Type B pancreatic cell (in vitro differentiated cells): ENCODE data around the gene STX3. TPM values are rescaled to one million over a fixed set of nuclear protein-coding genes. Genes with fewer than 3 reads are reported as not detected.
A peak's percentile ranks its signal among the peaks of the same experiment; 100 is the strongest.

Experiments
- DNase-seq: peaks from one replicate; pipeline ENCODE4 v3.0.0; 2021; ENCODE audit warnings: mixed read lengths; ENCODE audit not compliant: unreplicated experiment; ENCODE audit errors: extremely low spot score
- H3K27ac Mint-ChIP-seq: 2 replicates; pipeline ENCODE4 v1.8.0; 2021; ENCODE audit warnings: mild to moderate bottlenecking, mixed read lengths
- H3K27me3 Mint-ChIP-seq: 2 replicates; pipeline ENCODE4 v1.8.0; 2021; ENCODE audit warnings: mixed read lengths
- H3K36me3 Mint-ChIP-seq: 2 replicates; pipeline ENCODE4 v1.8.0; 2021; ENCODE audit warnings: mixed read lengths
- H3K4me1 Mint-ChIP-seq: one replicate; pipeline ENCODE4 v1.8.0; 2021; ENCODE audit warnings: mixed read lengths; ENCODE audit not compliant: unreplicated experiment
- H3K4me3 Mint-ChIP-seq: 2 replicates; pipeline ENCODE4 v1.8.0; 2021; ENCODE audit warnings: mild to moderate bottlenecking, mixed read lengths
- H3K9me3 Mint-ChIP-seq: 2 replicates; pipeline ENCODE4 v1.8.0; 2021; ENCODE audit warnings: mixed read lengths
- CTCF ChIP-seq: fragments of 200-600 bp; sonication (generic); conservative IDR thresholded peaks from 2 replicates; pipeline ENCODE4 v1.5.0; 2021; ENCODE audit warnings: antibody characterized with exemption, mild to moderate bottlenecking
- total RNA-seq: library from RNA; stranded (reverse); gene quantifications from 2 replicates; pipeline ENCODE4 v1.2.1, GENCODE V29; 2021; ENCODE audit warnings: low replicate concordance

The STX3 gene
- total RNA-seq, 1 donor from 2014 or later: 44.6 TPM

GRCh38 chr11:59791639-59792038 is 36.5 kb downstream of the STX3 start:
- no peak for DNase-seq
- no peak overlapping the region for H3K4me3 Mint-ChIP-seq
- peaks cover 24% of the 10 kb centered on the region for H3K36me3 Mint-ChIP-seq
- peaks cover 5% of the 10 kb centered on the region for H3K4me1 Mint-ChIP-seq
- no peak for TF ChIP-seq CTCF
- H3K27me3 Mint-ChIP-seq: no peaks in the 10 kb centered on the region
- H3K27ac Mint-ChIP-seq: no peak overlapping the region
- H3K9me3 Mint-ChIP-seq: no peaks in the 10 kb centered on the region

- no peak overlapping the region for H3K27ac Mint-ChIP-seq
- H3K36me3 Mint-ChIP-seq: peaks cover 21% of the 10 kb centered on the region
- TF ChIP-seq CTCF: no peak
- H3K4me3 Mint-ChIP-seq: no peak overlapping the region
- H3K4me1 Mint-ChIP-seq: no peaks in the 10 kb centered on the region
- DNase-seq: no peak
- H3K27me3 Mint-ChIP-seq: no peaks in the 10 kb centered on the region
- H3K9me3 Mint-ChIP-seq: no peaks in the 10 kb centered on the region
Measured at GRCh38 chr11:59792507-59792906, 37.3 kb downstream of the STX3 start.

GRCh38 chr11:59794417-59794816 is 39.2 kb downstream of the STX3 start:
- H3K36me3 Mint-ChIP-seq: peaks cover 21% of the 10 kb centered on the region
- DNase-seq: no peak
- H3K4me3 Mint-ChIP-seq: no peak overlapping the region
- H3K4me1 Mint-ChIP-seq: no peaks in the 10 kb centered on the region
- H3K9me3 Mint-ChIP-seq: no peaks in the 10 kb centered on the region
- TF ChIP-seq CTCF: no peak
- no peak overlapping the region for H3K27ac Mint-ChIP-seq
- no peaks in the 10 kb centered on the region for H3K27me3 Mint-ChIP-seq

GRCh38 chr11:59800390-59801025 is 45.3 kb downstream of the STX3 start:
- TF ChIP-seq CTCF: no peak
- no peak overlapping the region for H3K4me3 Mint-ChIP-seq
- peaks cover 15% of the 10 kb centered on the region for H3K4me1 Mint-ChIP-seq
- peaks cover 13% of the 10 kb centered on the region for H3K36me3 Mint-ChIP-seq
- DNase-seq: no peak
- no peaks in the 10 kb centered on the region for H3K27me3 Mint-ChIP-seq
- peak overlapping the region; percentile 57 for H3K27ac Mint-ChIP-seq
- no peaks in the 10 kb centered on the region for H3K9me3 Mint-ChIP-seq

GRCh38 chr11:59801160-59801706 is 46.1 kb downstream of the STX3 start:
- H3K4me3 Mint-ChIP-seq: no peak overlapping the region
- peaks cover 10% of the 10 kb centered on the region for H3K36me3 Mint-ChIP-seq
- peak overlapping the region; percentile 57 for H3K27ac Mint-ChIP-seq
- DNase-seq: no peak
- no peak for TF ChIP-seq CTCF
- no peaks in the 10 kb centered on the region for H3K9me3 Mint-ChIP-seq
- no peaks in the 10 kb centered on the region for H3K27me3 Mint-ChIP-seq
- peaks cover 15% of the 10 kb centered on the region for H3K4me1 Mint-ChIP-seq
